ENCODE measurements around the gene PRDM10. TPM values are rescaled to one million over a fixed set of nuclear protein-coding genes. Genes with fewer than 3 reads are reported as not detected.

PRDM10 gene
- total RNA-seq, 1 donor from 2014 or later, result 13.6 TPM

DNA sequence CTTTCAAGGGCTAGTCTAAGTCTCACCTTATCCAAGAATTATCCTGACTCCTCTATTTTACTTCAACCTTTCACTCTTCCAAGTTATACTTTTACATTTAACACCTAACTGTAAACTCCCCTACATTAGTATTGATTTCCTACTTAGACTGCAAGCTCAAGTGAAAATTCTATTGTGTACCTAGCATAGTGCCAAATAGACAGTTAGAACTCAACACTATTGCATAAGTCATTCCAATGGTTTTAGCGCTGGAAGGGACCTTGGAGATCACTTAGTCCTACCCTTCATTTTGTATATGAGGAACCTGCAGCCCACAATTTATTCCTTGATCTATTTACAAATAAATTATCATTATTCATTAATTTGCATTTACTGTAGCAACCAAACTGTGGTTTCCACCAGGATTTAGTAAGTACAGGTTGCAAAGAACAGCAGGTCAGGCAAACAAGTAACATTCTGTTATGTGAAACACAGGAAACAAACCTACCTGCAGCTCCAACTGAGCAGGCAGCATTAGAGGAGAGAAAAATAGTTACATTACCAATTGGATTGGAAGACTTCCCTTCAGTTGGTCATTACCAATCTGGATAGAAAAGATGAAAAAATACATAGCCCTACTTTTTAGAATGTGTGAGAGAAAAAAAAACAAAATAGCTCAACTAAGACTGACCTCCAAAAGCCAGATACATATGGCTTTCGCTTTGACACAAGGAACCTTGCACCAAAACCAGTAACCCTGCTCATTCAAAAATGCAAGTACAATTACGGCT lies 73.5 kb downstream of the PRDM10 start:
- Mint-ChIP-seq H3K27ac (no peak overlapping the region), H3K4me1 (ENCODE audit: low read depth) (no peaks in the 10 kb centered on the region), H3K9me3 (no peaks in the 10 kb centered on the region), H3K36me3 (ENCODE audit: low read depth) (peaks cover 17% of the 10 kb centered on the region), H3K27me3 (ENCODE audit: insufficient read depth) (no peaks in the 10 kb centered on the region), H3K4me3 (no peak overlapping the region)
- intact Hi-C loops (cut with micrococcal nuclease), result no loop called here
- DNase-seq (ENCODE audit: low spot score), result no peak

DNA sequence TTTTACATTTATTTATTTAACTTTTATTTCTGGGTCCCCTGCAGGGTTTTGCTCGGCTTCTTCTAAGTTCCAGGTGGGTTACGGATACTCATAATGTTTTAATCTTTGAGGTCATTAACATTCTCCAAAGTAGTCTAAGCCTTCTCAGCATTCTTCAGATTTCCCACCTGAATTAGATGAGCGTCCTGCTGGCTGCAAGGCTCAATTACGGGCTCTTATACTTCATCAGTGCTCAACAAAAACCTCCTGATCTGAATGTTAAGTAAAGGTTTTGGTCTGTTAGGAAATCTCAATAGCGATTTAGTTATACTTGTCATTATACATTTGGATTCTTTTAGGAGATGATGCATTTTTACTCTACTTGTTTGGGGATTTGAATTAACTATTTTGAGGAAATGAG lies 80.0 kb downstream of the PRDM10 start:
- DNase-seq (ENCODE audit: low spot score), result no peak
- no peak overlapping the region for H3K27ac Mint-ChIP-seq
- no peak overlapping the region for H3K4me3 Mint-ChIP-seq
- peaks cover 12% of the 10 kb centered on the region for H3K36me3 Mint-ChIP-seq (ENCODE audit: low read depth)
- no peaks in the 10 kb centered on the region for H3K9me3 Mint-ChIP-seq
- H3K4me1 Mint-ChIP-seq (ENCODE audit: low read depth), result peaks cover 20% of the 10 kb centered on the region
- intact Hi-C loops (cut with micrococcal nuclease), result loop anchor here (1.0 to 2.0 kb wide), 3 partner anchors 28 to 210 kb away; partner anchors contain the start of gene NFRKB
- H3K27me3 Mint-ChIP-seq (ENCODE audit: insufficient read depth), result no peaks in the 10 kb centered on the region

DNA sequence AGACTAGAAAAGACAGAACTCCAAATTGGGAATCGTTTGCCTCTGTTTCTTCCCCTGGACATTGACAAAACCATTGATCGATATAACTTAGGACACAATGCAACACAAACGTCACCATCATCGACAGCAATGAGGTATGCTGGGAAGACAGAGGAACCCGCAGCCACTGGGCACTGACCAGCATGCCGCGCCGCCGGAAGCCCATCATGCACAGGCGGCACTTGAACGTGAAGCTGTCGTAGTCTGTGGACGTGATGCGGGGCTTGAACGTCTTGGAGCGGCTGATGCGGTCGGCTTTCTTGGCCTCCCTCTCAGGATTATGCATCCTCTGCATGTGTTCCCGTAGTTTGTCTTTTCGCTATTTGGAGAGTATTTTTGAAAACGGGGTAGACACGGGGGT lies 84.3 kb downstream of the PRDM10 start:
- peaks cover 14% of the 10 kb centered on the region for H3K36me3 Mint-ChIP-seq (ENCODE audit: low read depth)
- H3K9me3 Mint-ChIP-seq, result no peaks in the 10 kb centered on the region
- no peaks in the 10 kb centered on the region for H3K27me3 Mint-ChIP-seq (ENCODE audit: insufficient read depth)
- H3K27ac Mint-ChIP-seq, result no peak overlapping the region
- H3K4me1 Mint-ChIP-seq (ENCODE audit: low read depth), result peaks cover 17% of the 10 kb centered on the region
- DNase-seq (ENCODE audit: low spot score), result no peak
- intact Hi-C loops (cut with micrococcal nuclease), result no loop called here
- no peak overlapping the region for H3K4me3 Mint-ChIP-seq

DNA sequence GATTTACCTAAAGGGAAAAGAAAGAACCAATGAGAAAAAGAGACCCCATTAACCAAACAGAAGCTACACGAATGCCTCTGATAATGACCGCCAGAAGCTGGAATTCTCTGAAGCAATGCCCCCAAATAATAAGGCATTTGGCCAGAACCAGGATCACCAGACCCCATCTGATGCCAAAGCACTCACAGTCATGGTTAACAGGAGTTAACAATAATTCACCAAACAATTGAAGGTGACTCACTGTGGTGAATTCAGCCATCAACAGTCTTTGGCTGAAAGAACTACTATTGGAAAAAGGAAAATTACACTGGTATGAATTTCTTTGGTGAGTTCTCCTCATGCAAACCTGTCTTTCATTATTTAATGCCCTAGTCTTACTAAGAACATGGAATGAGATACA lies 85.4 kb downstream of the PRDM10 start:
- Mint-ChIP-seq H3K4me3 (no peak overlapping the region), H3K4me1 (ENCODE audit: low read depth) (peaks cover 11% of the 10 kb centered on the region), H3K9me3 (no peaks in the 10 kb centered on the region), H3K27me3 (ENCODE audit: insufficient read depth) (no peaks in the 10 kb centered on the region), H3K36me3 (ENCODE audit: low read depth) (peaks cover 16% of the 10 kb centered on the region), H3K27ac (no peak overlapping the region)
- intact Hi-C loops (cut with micrococcal nuclease), result no loop called here
- DNase-seq (ENCODE audit: low spot score), result no peak

DNA sequence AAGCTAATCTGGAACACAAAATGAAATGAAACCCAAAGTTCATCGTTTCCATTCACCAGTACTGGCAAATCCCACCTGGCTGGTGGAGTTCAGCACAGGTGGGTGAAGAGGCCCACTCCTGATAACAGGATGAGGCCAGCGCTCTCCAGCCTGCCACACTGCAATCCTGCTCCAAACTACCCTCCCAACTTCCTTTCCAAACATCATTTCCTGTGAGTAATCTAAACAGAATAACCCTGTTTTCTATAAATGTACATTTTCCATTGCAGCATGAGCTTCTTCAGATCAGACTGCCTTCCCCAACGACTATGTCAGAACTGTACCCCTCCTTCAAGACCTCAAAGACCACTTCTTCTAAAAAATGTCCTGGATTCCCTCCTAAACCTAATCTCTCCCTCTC lies 91.3 kb downstream of the PRDM10 start:
- H3K36me3 Mint-ChIP-seq (ENCODE audit: low read depth), result peaks cover 21% of the 10 kb centered on the region
- peak overlapping the region; percentile 90 for H3K27ac Mint-ChIP-seq
- no peak overlapping the region for H3K4me3 Mint-ChIP-seq
- no peaks in the 10 kb centered on the region for H3K9me3 Mint-ChIP-seq
- peaks cover 10% of the 10 kb centered on the region for H3K4me1 Mint-ChIP-seq (ENCODE audit: low read depth)
- intact Hi-C loops (cut with micrococcal nuclease), result no loop called here
- DNase-seq (ENCODE audit: low spot score), result no peak
- H3K27me3 Mint-ChIP-seq (ENCODE audit: insufficient read depth), result no peaks in the 10 kb centered on the region

DNA sequence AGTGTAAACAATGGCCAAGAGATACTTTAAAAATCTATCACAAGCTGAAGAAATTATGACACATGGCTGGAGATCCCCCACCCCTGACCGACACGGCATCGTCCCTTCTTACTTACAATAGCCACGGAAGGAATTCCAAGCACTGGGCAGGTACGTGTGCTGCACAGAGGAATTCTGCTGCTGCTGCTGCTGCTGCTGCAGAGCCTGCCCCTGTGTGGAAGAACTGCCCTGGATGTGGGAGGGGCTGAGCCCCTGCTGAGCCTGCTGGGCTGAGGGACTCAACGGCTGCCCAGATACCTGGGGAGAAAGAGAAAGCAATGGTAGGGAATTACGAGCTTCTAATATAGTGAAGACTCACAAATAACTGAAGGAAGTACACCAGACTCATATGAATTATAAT lies 92.3 kb downstream of the PRDM10 start:
- no peaks in the 10 kb centered on the region for H3K27me3 Mint-ChIP-seq (ENCODE audit: insufficient read depth)
- no peak overlapping the region for H3K4me3 Mint-ChIP-seq
- intact Hi-C loops (cut with micrococcal nuclease), result no loop called here
- H3K4me1 Mint-ChIP-seq (ENCODE audit: low read depth), result peaks cover 10% of the 10 kb centered on the region
- DNase-seq (ENCODE audit: low spot score), result no peak
- H3K36me3 Mint-ChIP-seq (ENCODE audit: low read depth), result peaks cover 24% of the 10 kb centered on the region
- H3K9me3 Mint-ChIP-seq, result no peaks in the 10 kb centered on the region
- H3K27ac Mint-ChIP-seq, result no peak overlapping the region

DNA sequence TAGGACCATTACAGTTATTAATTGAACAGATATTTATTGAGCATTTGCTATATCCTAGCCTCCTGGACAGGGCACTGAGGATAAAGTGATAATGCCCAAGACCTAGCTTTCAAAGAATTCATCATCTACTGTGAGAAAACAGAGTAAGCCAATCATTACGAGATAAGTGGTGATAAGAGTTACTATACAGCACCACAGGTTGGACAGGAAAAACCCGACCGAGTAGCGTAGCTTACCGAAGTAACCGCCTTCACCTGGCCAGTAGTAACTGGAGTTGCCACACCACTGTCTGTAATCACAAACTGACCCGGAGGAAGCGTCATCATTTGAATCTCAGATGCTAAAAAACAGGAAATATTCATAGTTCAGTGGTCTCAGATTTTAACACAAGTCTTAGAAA lies 97.2 kb downstream of the PRDM10 start:
- no peak overlapping the region for H3K27ac Mint-ChIP-seq
- H3K9me3 Mint-ChIP-seq, result no peaks in the 10 kb centered on the region
- no peaks in the 10 kb centered on the region for H3K27me3 Mint-ChIP-seq (ENCODE audit: insufficient read depth)
- peaks cover 26% of the 10 kb centered on the region for H3K36me3 Mint-ChIP-seq (ENCODE audit: low read depth)
- no peak overlapping the region for H3K4me3 Mint-ChIP-seq
- intact Hi-C loops (cut with micrococcal nuclease), result no loop called here
- no peak for DNase-seq (ENCODE audit: low spot score)
- no peaks in the 10 kb centered on the region for H3K4me1 Mint-ChIP-seq (ENCODE audit: low read depth)

DNA sequence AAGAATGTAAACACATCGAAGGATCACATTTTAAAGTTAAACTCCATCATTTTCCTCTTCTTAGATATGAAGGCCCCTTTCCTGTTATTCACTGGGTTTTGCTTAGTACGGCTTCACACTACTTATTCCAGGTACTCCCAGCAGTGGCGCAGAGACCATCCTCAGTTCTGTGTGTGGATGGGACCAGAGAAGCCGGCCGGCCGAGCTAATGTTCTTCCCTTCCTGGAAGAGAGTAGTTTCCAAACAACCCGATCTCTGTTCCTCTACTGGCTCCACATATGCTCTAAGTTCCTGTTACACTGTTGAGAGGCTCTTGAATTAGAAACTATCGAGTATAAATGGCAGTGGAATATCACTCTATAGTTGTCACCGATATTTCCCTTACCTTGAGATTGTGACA lies 106.6 kb downstream of the PRDM10 start:
- Mint-ChIP-seq H3K36me3 (ENCODE audit: low read depth) (peaks cover 23% of the 10 kb centered on the region), H3K9me3 (no peaks in the 10 kb centered on the region), H3K27ac (peak overlapping the region; percentile 79), H3K27me3 (ENCODE audit: insufficient read depth) (peaks cover 5% of the 10 kb centered on the region), H3K4me3 (peak overlapping the region; percentile 92), H3K4me1 (ENCODE audit: low read depth) (peaks cover 41% of the 10 kb centered on the region)
- no peak for DNase-seq (ENCODE audit: low spot score)
- intact Hi-C loops (cut with micrococcal nuclease), result no loop called here

DNA sequence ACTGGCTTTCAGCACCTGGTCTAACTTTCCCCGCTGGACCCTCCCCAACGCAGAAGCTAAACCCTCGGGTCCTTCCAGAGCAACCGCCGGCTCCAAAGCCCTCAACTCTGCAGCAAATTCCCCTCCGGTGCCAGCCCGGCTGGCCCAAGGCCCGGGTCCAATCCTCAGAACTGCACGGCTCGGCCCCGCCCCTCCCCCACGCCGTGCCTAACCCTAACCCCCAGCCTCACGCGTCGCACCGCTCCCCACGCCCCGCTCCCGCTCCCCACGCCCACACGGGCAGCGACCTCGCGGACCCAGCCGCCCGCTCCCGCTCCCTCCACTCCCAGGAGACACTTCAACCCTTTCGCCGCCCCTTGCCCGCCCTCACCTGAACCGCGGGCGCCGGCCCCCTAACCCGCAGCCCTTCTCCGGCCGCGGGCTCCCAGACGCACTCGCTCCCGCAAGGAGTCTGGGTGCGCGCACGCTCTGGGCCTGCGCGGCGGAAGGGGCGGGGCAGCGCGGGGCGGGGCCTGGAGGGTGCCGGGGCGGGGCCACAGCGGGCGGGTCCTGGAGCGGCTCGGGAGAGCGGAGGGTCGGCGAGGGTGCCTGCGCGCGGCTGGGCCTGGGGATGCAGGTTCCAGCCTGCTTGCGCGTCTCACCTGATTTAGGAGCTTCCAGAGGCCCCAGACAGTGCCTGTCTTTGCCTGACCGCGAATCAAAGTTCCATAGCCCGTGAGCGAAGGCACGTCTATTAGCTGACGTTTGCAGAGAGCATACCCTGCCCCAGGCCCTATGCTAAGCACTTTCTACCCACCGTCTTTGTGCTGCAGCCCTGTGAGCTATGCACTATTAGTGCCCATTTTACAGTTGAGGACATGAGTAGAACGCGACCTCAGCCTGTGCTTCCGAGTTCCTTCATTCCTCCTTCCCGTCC lies 107.3 kb downstream of the PRDM10 start, which contains the start of gene NFRKB:
Gene NFRKB (minus strand): TSS at position 453 of the 916 bp plus-strand sequence. CDS start 2,729 bp downstream, outside the sequence.
- peaks cover 24% of the 10 kb centered on the region for H3K36me3 Mint-ChIP-seq (ENCODE audit: low read depth)
- H3K27ac Mint-ChIP-seq, result peak within 1 kb of the TSS; percentile 84
- peak; percentile 84 for DNase-seq (ENCODE audit: low spot score)
- peaks cover 5% of the 10 kb centered on the region for H3K27me3 Mint-ChIP-seq (ENCODE audit: insufficient read depth)
- peak within 1 kb of the TSS; percentile 92 for H3K4me3 Mint-ChIP-seq
- peaks cover 41% of the 10 kb centered on the region for H3K4me1 Mint-ChIP-seq (ENCODE audit: low read depth)
- intact Hi-C loops (cut with micrococcal nuclease), result loop anchor here (1.0 to 2.0 kb wide), 6 partner anchors 27 to 1021 kb away; partner anchors contain the start of genes APLP2, SNX19, TMEM45B and ZBTB44
- H3K9me3 Mint-ChIP-seq, result no peaks in the 10 kb centered on the region

DNA sequence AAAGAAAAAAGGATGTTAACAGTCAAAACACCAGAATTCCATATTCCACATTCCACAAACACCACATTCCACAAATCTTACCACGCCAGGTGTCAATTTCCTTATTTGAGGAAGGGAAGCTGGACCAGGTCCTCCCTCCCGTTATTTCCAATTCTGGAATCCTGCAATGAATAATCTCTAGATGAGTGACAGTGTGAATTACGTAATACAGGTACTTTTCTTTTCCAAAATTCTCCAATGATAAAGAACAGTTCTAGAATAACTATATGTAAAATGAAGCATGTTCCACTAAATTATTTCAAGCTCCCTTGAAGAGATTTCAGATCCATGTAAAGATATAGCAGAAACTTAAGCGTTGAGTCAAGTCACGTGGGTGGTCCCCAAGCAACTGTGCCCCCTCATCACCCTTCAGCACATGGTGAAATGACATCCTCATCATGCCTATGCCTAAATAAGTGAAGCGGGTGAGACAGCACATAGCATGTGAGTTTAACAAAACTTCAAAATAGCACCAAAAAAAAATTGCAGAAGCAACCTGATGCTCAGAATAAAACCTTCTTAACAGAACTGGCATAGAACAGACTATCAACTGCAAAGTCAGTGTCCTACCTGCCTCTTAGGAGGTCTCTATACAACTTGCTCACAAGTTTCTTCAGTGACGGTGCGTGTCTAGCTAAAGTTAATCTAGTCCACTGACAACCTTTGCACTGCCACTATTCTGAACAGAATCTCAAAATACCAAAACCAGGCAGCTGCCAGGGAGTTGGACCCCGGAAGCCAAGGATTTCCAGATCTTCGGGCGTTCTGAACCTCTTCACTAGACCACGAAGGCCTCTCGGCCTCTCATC lies 108.1 kb downstream of the PRDM10 start:
- intact Hi-C loops (cut with micrococcal nuclease), result loop anchor here (1.0 to 5.0 kb wide), 7 partner anchors 28 to 1022 kb away; partner anchors contain the start of genes APLP2, SNX19, TMEM45B and ZBTB44
- H3K4me3 Mint-ChIP-seq, result peak overlapping the region; percentile 92
- no peaks in the 10 kb centered on the region for H3K9me3 Mint-ChIP-seq
- H3K36me3 Mint-ChIP-seq (ENCODE audit: low read depth), result peaks cover 26% of the 10 kb centered on the region
- peaks cover 44% of the 10 kb centered on the region for H3K4me1 Mint-ChIP-seq (ENCODE audit: low read depth)
- peak overlapping the region; percentile 84 for H3K27ac Mint-ChIP-seq
- DNase-seq (ENCODE audit: low spot score), result no peak
- H3K27me3 Mint-ChIP-seq (ENCODE audit: insufficient read depth), result peaks cover 5% of the 10 kb centered on the region

DNA sequence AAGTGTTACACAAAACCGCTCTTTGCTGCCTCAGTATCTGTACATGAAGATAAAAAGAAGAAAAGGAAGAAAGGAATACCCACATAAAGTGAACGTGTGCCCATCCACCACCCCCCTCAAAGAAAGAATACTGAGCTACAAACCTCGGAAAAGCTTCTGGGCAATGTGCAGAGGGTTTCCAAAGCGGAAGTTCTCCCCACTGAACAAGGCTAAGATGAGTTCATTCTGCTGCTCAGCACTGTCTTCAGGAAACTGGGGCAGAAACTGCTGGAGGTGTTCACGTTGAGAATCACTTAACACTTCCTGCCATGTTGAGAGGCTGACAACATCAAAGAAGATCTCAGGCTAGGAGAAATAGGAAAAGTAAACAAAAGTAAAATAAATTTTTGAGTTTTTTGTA lies 114.2 kb downstream of the PRDM10 start:
- Mint-ChIP-seq H3K36me3 (ENCODE audit: low read depth) (peaks cover 67% of the 10 kb centered on the region), H3K4me1 (ENCODE audit: low read depth) (peaks cover 36% of the 10 kb centered on the region), H3K27me3 (ENCODE audit: insufficient read depth) (no peaks in the 10 kb centered on the region), H3K9me3 (no peaks in the 10 kb centered on the region), H3K4me3 (no peak overlapping the region), H3K27ac (peak overlapping the region; percentile 68)
- intact Hi-C loops (cut with micrococcal nuclease), result no loop called here
- peak; percentile 31 for DNase-seq (ENCODE audit: low spot score)

DNA sequence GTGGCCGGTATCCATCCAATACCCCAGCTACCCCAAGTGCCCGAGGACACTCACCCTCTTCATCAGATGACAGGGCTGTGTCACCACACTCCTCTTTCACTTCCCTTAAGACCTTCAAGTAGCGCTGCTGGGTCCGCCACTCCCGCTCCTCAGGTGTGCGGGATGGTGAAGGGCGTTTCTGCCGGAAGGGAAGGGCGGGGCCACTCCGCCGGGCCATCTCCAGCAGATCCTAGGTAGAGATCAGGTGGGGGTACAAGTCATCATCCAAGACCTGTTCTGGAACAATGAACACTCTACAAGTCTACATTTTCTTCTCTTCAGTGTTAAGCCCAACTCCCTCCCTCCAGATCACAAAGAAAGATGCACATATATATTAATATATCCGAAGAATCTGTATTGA lies 117.3 kb downstream of the PRDM10 start:
- Mint-ChIP-seq H3K9me3 (no peaks in the 10 kb centered on the region), H3K36me3 (ENCODE audit: low read depth) (peaks cover 70% of the 10 kb centered on the region), H3K27ac (no peak overlapping the region), H3K4me1 (ENCODE audit: low read depth) (peaks cover 26% of the 10 kb centered on the region), H3K27me3 (ENCODE audit: insufficient read depth) (no peaks in the 10 kb centered on the region), H3K4me3 (no peak overlapping the region)
- DNase-seq (ENCODE audit: low spot score), result no peak
- intact Hi-C loops (cut with micrococcal nuclease), result no loop called here
